GDM1 (cell line): ENCODE results near the gene DAB2IP.

ENCODE experiments used
- DNase-seq: peaks from one replicate; lab custom pipeline; 2025; lab: John Stamatoyannopoulos, UW

DAB2IP gene

DNA sequence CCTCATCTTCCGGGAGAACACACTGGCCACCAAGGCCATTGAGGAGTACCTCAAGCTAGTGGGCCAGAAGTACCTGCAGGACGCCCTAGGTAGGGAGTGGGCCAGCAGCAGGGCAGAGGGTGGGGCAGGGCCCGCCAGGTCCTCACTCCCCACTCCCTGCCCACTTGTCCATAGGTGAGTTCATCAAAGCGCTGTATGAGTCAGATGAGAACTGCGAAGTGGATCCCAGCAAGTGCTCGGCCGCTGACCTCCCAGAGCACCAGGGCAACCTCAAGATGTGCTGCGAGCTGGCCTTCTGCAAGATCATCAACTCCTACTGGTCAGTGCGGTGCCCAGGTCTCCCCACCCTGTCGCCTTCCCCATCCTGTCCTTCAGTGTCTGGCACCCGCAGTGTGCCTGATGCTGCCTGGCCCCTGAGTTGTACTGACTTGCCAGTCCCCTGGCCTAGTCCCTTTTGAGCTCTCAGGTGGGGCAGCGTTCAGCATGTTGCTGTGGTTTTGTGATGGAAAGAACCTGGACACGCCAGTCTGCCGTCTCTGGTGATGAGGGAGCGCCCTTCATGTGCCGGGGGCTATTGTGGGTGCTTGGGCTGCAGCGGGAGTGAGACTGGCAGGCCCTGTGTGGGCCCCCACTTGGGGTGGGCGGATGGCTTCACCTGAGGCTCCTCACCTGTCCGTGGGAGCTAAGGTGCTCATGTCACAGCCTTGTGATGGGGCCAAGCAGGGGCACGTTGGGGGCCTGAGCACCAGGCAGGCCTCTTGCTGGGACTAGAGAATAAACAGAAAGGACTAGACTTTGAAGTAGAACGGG, 112.3 kb downstream of the DAB2IP start:
- DNase-seq, result no peak

GRCh38 chr9:121764371-121764730, 112.9 kb downstream of the DAB2IP start:
- DNase-seq, result no peak

DNA sequence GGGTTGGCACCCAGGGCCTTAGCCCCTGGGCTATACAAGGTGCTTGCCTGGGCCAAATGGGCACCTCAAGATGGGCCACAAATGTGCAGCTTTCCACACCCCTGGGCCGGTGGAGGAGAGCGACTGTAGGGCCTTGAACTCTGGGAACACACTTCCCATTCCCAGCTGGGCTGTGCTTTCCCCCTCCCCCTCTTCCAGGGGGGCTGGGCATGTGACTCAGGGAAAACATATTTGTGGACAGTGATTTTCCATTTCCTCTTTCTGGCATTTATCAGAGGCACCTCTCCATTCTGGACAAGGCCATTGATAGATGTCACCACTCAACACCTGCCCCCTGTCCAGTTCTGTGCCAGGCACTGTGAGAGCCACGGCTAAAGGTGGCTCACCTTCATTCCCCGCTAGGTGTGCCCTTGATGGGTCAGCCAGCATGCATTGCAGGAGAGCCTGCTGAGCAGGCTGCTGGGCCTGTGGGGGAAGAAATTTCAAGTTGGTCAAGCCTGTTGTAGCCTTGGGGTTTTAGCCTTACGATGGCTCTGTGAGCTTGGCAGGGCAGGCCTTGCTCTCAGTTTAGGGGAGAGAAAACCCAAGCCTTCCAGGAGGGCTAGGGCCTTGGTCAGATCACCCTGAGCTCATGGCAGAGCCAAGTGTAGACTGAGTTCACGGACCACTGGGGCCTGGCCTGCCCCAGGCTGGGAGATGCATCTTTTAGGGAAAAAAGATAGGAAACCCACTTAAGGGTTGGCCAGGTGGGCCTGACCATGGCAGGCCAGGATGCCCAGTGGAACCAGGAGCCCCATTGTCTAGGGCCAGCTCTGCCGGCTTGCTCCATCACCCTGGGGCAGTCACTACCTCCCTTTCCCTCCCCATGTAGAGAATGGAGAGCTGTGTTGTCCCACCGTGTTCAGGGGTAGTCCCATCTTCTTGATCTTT, 113.9 kb downstream of the DAB2IP start:
- DNase-seq, result no peak

DNA sequence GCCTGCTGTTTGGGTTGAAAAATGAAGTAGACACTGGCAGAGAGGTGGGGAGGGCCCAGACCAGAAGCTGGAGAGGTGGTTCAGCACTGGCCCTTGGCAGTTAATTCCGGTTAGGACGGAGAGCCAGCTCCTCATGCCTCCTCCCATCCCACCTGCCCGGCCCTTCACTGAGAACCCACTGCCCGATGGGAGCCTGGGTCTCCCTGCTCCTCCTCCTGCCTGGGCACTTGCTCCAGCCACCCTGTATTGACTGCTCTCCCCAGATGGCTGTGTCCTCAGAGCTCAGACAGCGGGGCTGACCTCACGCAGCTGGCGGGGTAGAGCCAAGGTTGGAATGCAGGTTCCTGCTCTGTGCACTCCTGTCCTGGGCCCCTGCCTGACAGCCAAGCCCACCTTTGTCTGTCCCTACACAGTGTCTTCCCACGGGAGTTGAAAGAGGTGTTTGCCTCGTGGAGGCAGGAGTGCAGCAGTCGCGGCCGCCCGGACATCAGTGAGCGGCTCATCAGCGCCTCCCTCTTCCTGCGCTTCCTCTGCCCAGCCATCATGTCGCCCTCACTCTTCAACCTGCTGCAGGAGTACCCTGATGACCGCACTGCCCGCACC, 114.7 kb downstream of the DAB2IP start:
- DNase-seq, result no peak

DNA sequence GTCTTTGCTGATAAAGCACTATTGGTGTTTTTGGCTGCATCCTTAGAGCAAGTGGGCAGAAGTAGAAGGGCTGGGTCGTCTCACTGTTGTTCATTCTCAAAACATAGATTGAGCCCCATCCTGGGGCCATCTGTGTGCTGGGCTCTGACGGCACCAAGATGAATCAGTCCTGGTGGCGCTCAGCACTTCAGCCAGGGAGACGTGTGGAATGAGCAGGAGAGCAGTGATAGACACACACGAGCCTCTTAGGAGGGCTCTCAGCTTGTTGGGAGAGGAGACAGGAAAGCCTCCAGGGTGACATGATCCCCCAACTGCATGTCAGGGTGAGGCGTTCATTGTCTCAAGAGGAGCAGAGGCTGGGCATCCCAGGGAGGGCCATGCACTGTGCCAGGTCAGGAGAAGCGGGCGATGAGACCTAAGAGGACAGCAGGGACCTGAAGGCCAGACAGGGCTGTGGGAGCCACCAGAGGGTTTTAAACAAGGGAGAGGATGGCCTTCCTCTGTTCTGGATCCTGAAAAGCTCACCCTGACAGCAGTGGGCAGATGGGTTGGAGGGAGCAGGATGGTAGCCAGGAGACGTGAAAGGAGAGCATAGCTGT, 115.8 kb downstream of the DAB2IP start:
- no peak for DNase-seq

GRCh38 chr9:121768416-121769015, 117.1 kb downstream of the DAB2IP start:
- DNase-seq, result no peak

- no peak for DNase-seq
Measured at GRCh38 chr9:121769939-121770338, 118.5 kb downstream of the DAB2IP start.

GRCh38 chr9:121770415-121771273, 119.2 kb downstream of the DAB2IP start:
- DNase-seq, result no peak

- DNase-seq, result no peak
Measured at GRCh38 chr9:121771418-121771817, 120.0 kb downstream of the DAB2IP start.

DNA sequence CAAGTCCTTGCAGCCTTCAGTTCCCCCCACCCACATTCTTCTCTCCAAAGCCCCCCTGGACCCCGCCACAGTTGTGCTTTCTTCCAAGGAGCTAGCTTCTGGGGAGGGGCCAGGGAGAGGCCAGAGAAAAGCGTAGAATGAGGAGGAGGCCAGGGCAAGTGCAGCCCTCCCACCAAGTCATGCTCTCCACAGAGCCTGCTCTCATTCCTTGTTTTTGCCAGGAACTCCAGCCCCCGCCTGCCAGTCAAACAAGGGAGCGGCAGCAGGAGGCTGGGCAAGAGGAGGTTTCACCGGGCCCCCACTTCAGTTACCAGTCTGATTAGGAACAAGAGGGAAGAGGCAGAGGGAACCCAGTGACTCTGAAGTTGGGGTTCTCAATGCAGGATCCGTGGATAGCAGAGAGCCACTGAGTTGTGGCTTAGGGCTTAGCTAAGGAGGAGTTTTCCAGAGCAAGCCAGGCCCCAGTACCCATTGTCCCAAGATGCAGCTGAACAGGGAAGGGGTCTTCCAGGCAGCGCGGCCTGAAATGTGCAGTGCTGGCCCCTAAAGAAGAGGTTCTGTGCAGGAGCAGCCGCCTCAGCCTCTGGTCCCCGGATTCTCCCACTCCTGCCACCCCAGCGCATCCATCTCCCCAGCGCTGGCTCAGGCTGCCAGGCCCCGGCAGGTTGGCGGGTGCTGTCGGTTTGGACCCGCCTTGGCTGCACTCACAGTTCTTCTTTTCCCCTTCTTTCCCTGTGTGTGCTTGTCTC, 120.6 kb downstream of the DAB2IP start:
- no peak for DNase-seq

- DNase-seq, result no peak
Measured at GRCh38 chr9:121772600-121773285, 121.3 kb downstream of the DAB2IP start.

- DNase-seq, result no peak
Measured at GRCh38 chr9:121773286-121773953, 122.0 kb downstream of the DAB2IP start.

- DNase-seq, result no peak
Measured at GRCh38 chr9:121773954-121774714, 122.7 kb downstream of the DAB2IP start.

GRCh38 chr9:121774715-121775613, 123.5 kb downstream of the DAB2IP start:
- DNase-seq, result no peak

DNA sequence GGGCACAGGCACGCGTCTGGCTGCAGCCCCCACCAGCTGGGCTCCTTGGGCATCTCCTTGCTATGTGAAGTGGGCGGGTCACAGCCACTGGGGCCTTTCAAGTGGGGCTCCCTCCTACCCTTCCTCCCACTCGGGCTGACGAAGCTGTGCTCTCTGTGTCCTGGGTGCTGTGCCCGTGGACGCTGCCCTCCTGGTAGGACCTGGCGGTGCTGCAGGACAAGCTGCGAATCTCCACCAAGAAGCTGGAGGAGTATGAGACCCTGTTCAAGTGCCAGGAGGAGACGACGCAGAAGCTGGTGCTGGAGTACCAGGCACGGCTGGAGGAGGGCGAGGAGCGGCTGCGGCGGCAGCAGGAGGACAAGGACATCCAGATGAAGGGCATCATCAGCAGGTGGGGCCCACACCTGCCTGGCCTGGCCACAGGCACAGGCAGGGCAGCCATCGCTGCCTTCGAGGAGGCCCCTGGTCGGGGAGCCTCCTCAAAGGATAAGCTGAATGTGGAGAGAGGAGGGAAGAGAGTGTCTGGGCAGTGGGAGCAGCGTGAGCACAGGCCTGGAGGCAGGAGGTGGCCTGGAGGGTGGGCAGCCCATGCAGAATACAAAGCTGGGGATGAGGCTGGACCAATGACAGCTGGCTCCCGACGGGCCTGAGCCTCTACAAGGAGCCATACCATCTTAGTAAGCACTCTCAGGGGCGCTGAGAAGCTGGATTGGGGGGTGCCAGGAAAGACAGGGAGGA, 124.7 kb downstream of the DAB2IP start:
- no peak for DNase-seq
